GM19438 (cell line): ENCODE results near the gene ARL10.

Source experiments
- ATAC-seq: cut with Tn5 transposase; IDR thresholded peaks from one replicate; pipeline ENCODE4 v1.9.1; 2021; ENCODE audit warnings: low read depth; ENCODE audit not compliant: unreplicated experiment

The ARL10 gene

GRCh38 chr5:176365351-176366231 is at the start of gene ARL10:
ARL10 (plus strand) TSS chr5:176365487; CDS start chr5:176365564, 77 bp downstream.
- no peak for ATAC-seq

GRCh38 chr5:176317534-176318374 is 47.5 kb upstream of the ARL10 start:
- ATAC-seq: no peak

GRCh38 chr5:176319827-176320554 is 45.3 kb upstream of the ARL10 start:
- ATAC-seq: no peak

- no peak for ATAC-seq
Measured at GRCh38 chr5:176320577-176320976, 44.7 kb upstream of the ARL10 start.

GRCh38 chr5:176334031-176334770 is 31.1 kb upstream of the ARL10 start:
- no peak for ATAC-seq

- no peak for ATAC-seq
Measured at GRCh38 chr5:176337913-176338312, 27.4 kb upstream of the ARL10 start.

- ATAC-seq: no peak
Measured at GRCh38 chr5:176339304-176339703, 26.0 kb upstream of the ARL10 start.

- ATAC-seq: no peak
Measured at GRCh38 chr5:176341325-176342157, 23.7 kb upstream of the ARL10 start.

- ATAC-seq: no peak
Measured at GRCh38 chr5:176342158-176342483, 23.2 kb upstream of the ARL10 start.

- ATAC-seq: no peak
Measured at GRCh38 chr5:176342766-176343458, 22.4 kb upstream of the ARL10 start.

GRCh38 chr5:176350416-176350815 is 14.9 kb upstream of the ARL10 start:
- ATAC-seq: no peak

GRCh38 chr5:176352116-176352878 is 13.0 kb upstream of the ARL10 start:
- ATAC-seq: no peak

GRCh38 chr5:176353533-176353932 is 11.8 kb upstream of the ARL10 start:
- no peak for ATAC-seq

GRCh38 chr5:176355400-176356178 is 9.7 kb upstream of the ARL10 start:
- no peak for ATAC-seq

- ATAC-seq: no peak
Measured at GRCh38 chr5:176356179-176356566, 9.1 kb upstream of the ARL10 start.

- ATAC-seq: no peak
Measured at GRCh38 chr5:176359658-176360057, 5.6 kb upstream of the ARL10 start.

GRCh38 chr5:176360894-176361436 is 4.3 kb upstream of the ARL10 start:
- no peak for ATAC-seq
